Hepatocyte (in vitro differentiated cells): Measurements from ENCODE around the gene REPS2.
"Not testable (repeated sequence)": the region's sequence is repeated elsewhere in the genome, so short reads cannot be mapped to it uniquely, and the experiment has no call there.

Experiments used
- EZH2 ChIP-seq: fragments of 200-600 bp; sonication (generic); IDR thresholded peaks from 2 replicates; pipeline ENCODE4 v1.6.1; 2016; ENCODE audit warnings: antibody characterized with exemption, mild to moderate bottlenecking, borderline replicate concordance
- TF ChIP-seq, protein P1 (sequence below): fragments of 200-600 bp; sonication (generic); IDR thresholded peaks from 2 replicates; pipeline ENCODE4 v1.5.1; 2016; ENCODE audit warnings: antibody characterized with exemption, mild to moderate bottlenecking; ENCODE audit not compliant: poor library complexity

DNA sequence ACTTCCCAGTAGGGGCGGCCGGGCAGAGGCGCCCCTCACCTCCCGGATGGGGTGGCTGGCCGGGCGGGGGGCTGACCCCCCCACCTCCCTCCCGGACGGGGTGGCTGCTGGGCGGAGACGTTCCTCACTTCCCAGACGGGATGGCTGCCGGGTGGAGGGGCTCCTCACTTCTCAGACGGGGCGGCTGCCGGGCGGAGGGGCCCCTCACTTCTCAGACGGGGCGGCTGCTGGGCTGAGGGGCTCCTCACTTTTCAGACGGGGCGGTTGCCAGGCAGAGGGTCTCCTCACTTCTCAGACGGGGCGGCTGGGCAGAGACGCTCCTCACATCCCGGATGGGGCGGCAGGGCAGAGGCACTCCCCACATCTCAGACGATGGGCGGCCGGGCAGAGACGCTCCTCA lies 22.3 kb downstream of the REPS2 start:
- TF ChIP-seq, protein P1, sequence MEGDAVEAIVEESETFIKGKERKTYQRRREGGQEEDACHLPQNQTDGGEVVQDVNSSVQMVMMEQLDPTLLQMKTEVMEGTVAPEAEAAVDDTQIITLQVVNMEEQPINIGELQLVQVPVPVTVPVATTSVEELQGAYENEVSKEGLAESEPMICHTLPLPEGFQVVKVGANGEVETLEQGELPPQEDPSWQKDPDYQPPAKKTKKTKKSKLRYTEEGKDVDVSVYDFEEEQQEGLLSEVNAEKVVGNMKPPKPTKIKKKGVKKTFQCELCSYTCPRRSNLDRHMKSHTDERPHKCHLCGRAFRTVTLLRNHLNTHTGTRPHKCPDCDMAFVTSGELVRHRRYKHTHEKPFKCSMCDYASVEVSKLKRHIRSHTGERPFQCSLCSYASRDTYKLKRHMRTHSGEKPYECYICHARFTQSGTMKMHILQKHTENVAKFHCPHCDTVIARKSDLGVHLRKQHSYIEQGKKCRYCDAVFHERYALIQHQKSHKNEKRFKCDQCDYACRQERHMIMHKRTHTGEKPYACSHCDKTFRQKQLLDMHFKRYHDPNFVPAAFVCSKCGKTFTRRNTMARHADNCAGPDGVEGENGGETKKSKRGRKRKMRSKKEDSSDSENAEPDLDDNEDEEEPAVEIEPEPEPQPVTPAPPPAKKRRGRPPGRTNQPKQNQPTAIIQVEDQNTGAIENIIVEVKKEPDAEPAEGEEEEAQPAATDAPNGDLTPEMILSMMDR: not testable (repeated sequence)
- TF ChIP-seq EZH2: not testable (repeated sequence)
